Measurements from ENCODE around the gene TMEM163. TPM values are rescaled to one million over a fixed set of nuclear protein-coding genes. Genes with fewer than 3 reads are reported as not detected.
"Not testable (repeated sequence)": the region's sequence is repeated elsewhere in the genome, so short reads cannot be mapped to it uniquely, and the experiment has no call there.

Gene TMEM163
- total and polyA plus RNA-seq, 2 donors: 5.0 TPM

GRCh38 chr2:134508391-134508790 is 210.4 kb downstream of the TMEM163 start:
- no peaks in the 10 kb centered on the region for H3K9me3 ChIP-seq (ENCODE audit: control insufficient read depth in 2 of 2, insufficient read depth in 1 of 2, low read length in 1 of 2)
- peaks cover 0 to 3% of the 10 kb centered on the region in 2 donors for H3K4me1 ChIP-seq (ENCODE audit: control insufficient read depth in 2 of 2, insufficient read depth in 2 of 2, low read length in 2 of 2)
- WGBS: 90% methylated on average over 4 of the region's 4 CpGs
- H3K36me3 ChIP-seq (ENCODE audit: control insufficient read depth in 2 of 2, insufficient read depth in 2 of 2, low read length in 1 of 2): no peaks in the 10 kb centered on the region
- no peak overlapping the region for H3K4me3 ChIP-seq (ENCODE audit: low read length in 2 of 2)
- H3K27ac ChIP-seq (ENCODE audit: low read depth in 1 of 2, low read length in 1 of 2): no peak overlapping the region
- no peaks in the 10 kb centered on the region for H3K27me3 ChIP-seq (ENCODE audit: control insufficient read depth in 2 of 2, insufficient read depth in 1 of 2, low read length in 1 of 2)
- DNase-seq (ENCODE audit: low read depth in 6 of 9, low spot score in 9 of 9): no peak

- Histone ChIP-seq H3K27ac (ENCODE audit: low read depth in 1 of 2, low read length in 1 of 2) (no peak overlapping the region), H3K4me3 (ENCODE audit: low read length in 2 of 2) (no peak overlapping the region), H3K36me3 (ENCODE audit: control insufficient read depth in 2 of 2, insufficient read depth in 2 of 2, low read length in 1 of 2) (no peaks in the 10 kb centered on the region), H3K4me1 (ENCODE audit: control insufficient read depth in 2 of 2, insufficient read depth in 2 of 2, low read length in 2 of 2) (no peaks in the 10 kb centered on the region), H3K27me3 (ENCODE audit: control insufficient read depth in 2 of 2, insufficient read depth in 1 of 2, low read length in 1 of 2) (no peaks in the 10 kb centered on the region), H3K9me3 (ENCODE audit: control insufficient read depth in 2 of 2, insufficient read depth in 1 of 2, low read length in 1 of 2) (no peaks in the 10 kb centered on the region)
- 79% methylated on average over 1 of the region's 1 CpG for WGBS
- peak in 1 of 9 donors; percentile 26 for DNase-seq (ENCODE audit: low read depth in 6 of 9, low spot score in 9 of 9)
Measured at GRCh38 chr2:134507697-134508096, 211.1 kb downstream of the TMEM163 start.

- H3K27ac ChIP-seq (ENCODE audit: low read depth in 1 of 2, low read length in 1 of 2): not testable (repeated sequence)
- 97% methylated on average over 8 of the region's 8 CpGs for WGBS
Measured at GRCh38 chr2:134507159-134507558, 211.6 kb downstream of the TMEM163 start.

GRCh38 chr2:134505446-134505845 is 213.4 kb downstream of the TMEM163 start:
- no peak overlapping the region for H3K27ac ChIP-seq (ENCODE audit: low read depth in 1 of 2, low read length in 1 of 2)
- H3K4me1 ChIP-seq (ENCODE audit: control insufficient read depth in 2 of 2, insufficient read depth in 2 of 2, low read length in 2 of 2): no peaks in the 10 kb centered on the region
- H3K9me3 ChIP-seq (ENCODE audit: control insufficient read depth in 2 of 2, insufficient read depth in 1 of 2, low read length in 1 of 2): no peaks in the 10 kb centered on the region
- DNase-seq (ENCODE audit: low read depth in 6 of 9, low spot score in 9 of 9): no peak
- no peaks in the 10 kb centered on the region for H3K27me3 ChIP-seq (ENCODE audit: control insufficient read depth in 2 of 2, insufficient read depth in 1 of 2, low read length in 1 of 2)
- no peaks in the 10 kb centered on the region for H3K36me3 ChIP-seq (ENCODE audit: control insufficient read depth in 2 of 2, insufficient read depth in 2 of 2, low read length in 1 of 2)
- WGBS: 97% methylated on average over 9 of the region's 9 CpGs
- no peak overlapping the region for H3K4me3 ChIP-seq (ENCODE audit: low read length in 2 of 2)

More at GRCh38 chr2:134507159-134507558, 211.6 kb downstream of the TMEM163 start:
- not testable (repeated sequence) for H3K27me3 ChIP-seq (ENCODE audit: control insufficient read depth in 2 of 2, insufficient read depth in 1 of 2, low read length in 1 of 2); H3K4me1 ChIP-seq (ENCODE audit: control insufficient read depth in 2 of 2, insufficient read depth in 2 of 2, low read length in 2 of 2); H3K9me3 ChIP-seq (ENCODE audit: control insufficient read depth in 2 of 2, insufficient read depth in 1 of 2, low read length in 1 of 2); DNase-seq (ENCODE audit: low read depth in 6 of 9, low spot score in 9 of 9); H3K36me3 ChIP-seq (ENCODE audit: control insufficient read depth in 2 of 2, insufficient read depth in 2 of 2, low read length in 1 of 2); H3K4me3 ChIP-seq (ENCODE audit: low read length in 2 of 2)

- Histone ChIP-seq H3K9me3 (ENCODE audit: control insufficient read depth in 2 of 2, insufficient read depth in 1 of 2, low read length in 1 of 2) (no peaks in the 10 kb centered on the region), H3K36me3 (ENCODE audit: control insufficient read depth in 2 of 2, insufficient read depth in 2 of 2, low read length in 1 of 2) (no peaks in the 10 kb centered on the region), H3K27ac (ENCODE audit: low read depth in 1 of 2, low read length in 1 of 2) (no peak overlapping the region), H3K4me3 (ENCODE audit: low read length in 2 of 2) (no peak overlapping the region), H3K27me3 (ENCODE audit: control insufficient read depth in 2 of 2, insufficient read depth in 1 of 2, low read length in 1 of 2) (no peaks in the 10 kb centered on the region), H3K4me1 (ENCODE audit: control insufficient read depth in 2 of 2, insufficient read depth in 2 of 2, low read length in 2 of 2) (no peaks in the 10 kb centered on the region)
- WGBS: 94% methylated on average over 5 of the region's 5 CpGs
- DNase-seq (ENCODE audit: low read depth in 6 of 9, low spot score in 9 of 9): no peak
Measured at GRCh38 chr2:134504586-134505336, 214.0 kb downstream of the TMEM163 start.

- WGBS: 89% methylated on average over 2 of the region's 2 CpGs
- DNase-seq (ENCODE audit: low read depth in 6 of 9, low spot score in 9 of 9): no peak
- Histone ChIP-seq H3K36me3 (ENCODE audit: control insufficient read depth in 2 of 2, insufficient read depth in 2 of 2, low read length in 1 of 2) (no peaks in the 10 kb centered on the region), H3K4me3 (ENCODE audit: low read length in 2 of 2) (no peak overlapping the region), H3K9me3 (ENCODE audit: control insufficient read depth in 2 of 2, insufficient read depth in 1 of 2, low read length in 1 of 2) (no peaks in the 10 kb centered on the region), H3K27me3 (ENCODE audit: control insufficient read depth in 2 of 2, insufficient read depth in 1 of 2, low read length in 1 of 2) (no peaks in the 10 kb centered on the region), H3K27ac (ENCODE audit: low read depth in 1 of 2, low read length in 1 of 2) (no peak overlapping the region), H3K4me1 (ENCODE audit: control insufficient read depth in 2 of 2, insufficient read depth in 2 of 2, low read length in 2 of 2) (no peaks in the 10 kb centered on the region)
Measured at GRCh38 chr2:134502104-134502503, 216.7 kb downstream of the TMEM163 start.

GRCh38 chr2:134501476-134502091 is 217.2 kb downstream of the TMEM163 start:
- Histone ChIP-seq H3K27ac (ENCODE audit: low read depth in 1 of 2, low read length in 1 of 2) (no peak overlapping the region), H3K27me3 (ENCODE audit: control insufficient read depth in 2 of 2, insufficient read depth in 1 of 2, low read length in 1 of 2) (no peaks in the 10 kb centered on the region), H3K9me3 (ENCODE audit: control insufficient read depth in 2 of 2, insufficient read depth in 1 of 2, low read length in 1 of 2) (no peaks in the 10 kb centered on the region), H3K36me3 (ENCODE audit: control insufficient read depth in 2 of 2, insufficient read depth in 2 of 2, low read length in 1 of 2) (no peaks in the 10 kb centered on the region), H3K4me3 (ENCODE audit: low read length in 2 of 2) (no peak overlapping the region), H3K4me1 (ENCODE audit: control insufficient read depth in 2 of 2, insufficient read depth in 2 of 2, low read length in 2 of 2) (no peaks in the 10 kb centered on the region)
- no peak for DNase-seq (ENCODE audit: low read depth in 6 of 9, low spot score in 9 of 9)
- 97% methylated on average over 6 of the region's 6 CpGs for WGBS

- Histone ChIP-seq H3K9me3 (ENCODE audit: control insufficient read depth in 2 of 2, insufficient read depth in 1 of 2, low read length in 1 of 2) (no peaks in the 10 kb centered on the region), H3K27ac (ENCODE audit: low read depth in 1 of 2, low read length in 1 of 2) (no peak overlapping the region), H3K27me3 (ENCODE audit: control insufficient read depth in 2 of 2, insufficient read depth in 1 of 2, low read length in 1 of 2) (no peaks in the 10 kb centered on the region), H3K36me3 (ENCODE audit: control insufficient read depth in 2 of 2, insufficient read depth in 2 of 2, low read length in 1 of 2) (no peaks in the 10 kb centered on the region), H3K4me1 (ENCODE audit: control insufficient read depth in 2 of 2, insufficient read depth in 2 of 2, low read length in 2 of 2) (no peaks in the 10 kb centered on the region), H3K4me3 (ENCODE audit: low read length in 2 of 2) (no peak overlapping the region)
- no peak for DNase-seq (ENCODE audit: low read depth in 6 of 9, low spot score in 9 of 9)
- 94% methylated on average over 9 of the region's 9 CpGs for WGBS
Measured at GRCh38 chr2:134500211-134500935, 218.4 kb downstream of the TMEM163 start.

GRCh38 chr2:134499307-134499926 is 219.4 kb downstream of the TMEM163 start:
- no peaks in the 10 kb centered on the region for H3K36me3 ChIP-seq (ENCODE audit: control insufficient read depth in 2 of 2, insufficient read depth in 2 of 2, low read length in 1 of 2)
- WGBS: 96% methylated on average over 9 of the region's 9 CpGs

More at GRCh38 chr2:134499307-134499926, 219.4 kb downstream of the TMEM163 start:
- Histone ChIP-seq H3K4me3 (ENCODE audit: low read length in 2 of 2) (no peak overlapping the region), H3K4me1 (ENCODE audit: control insufficient read depth in 2 of 2, insufficient read depth in 2 of 2, low read length in 2 of 2) (no peaks in the 10 kb centered on the region), H3K27me3 (ENCODE audit: control insufficient read depth in 2 of 2, insufficient read depth in 1 of 2, low read length in 1 of 2) (no peaks in the 10 kb centered on the region), H3K27ac (ENCODE audit: low read depth in 1 of 2, low read length in 1 of 2) (no peak overlapping the region), H3K9me3 (ENCODE audit: control insufficient read depth in 2 of 2, insufficient read depth in 1 of 2, low read length in 1 of 2) (no peaks in the 10 kb centered on the region)
- DNase-seq (ENCODE audit: low read depth in 6 of 9, low spot score in 9 of 9): no peak

Data from thymus (tissue), 11 donors.